Body of pancreas (tissue), 4 donors: Measurements from ENCODE around the gene HSPA1A. TPM values are rescaled to one million over a fixed set of nuclear protein-coding genes. Genes with fewer than 3 reads are reported as not detected.
"Not testable (repeated sequence)": the region's sequence is repeated elsewhere in the genome, so short reads cannot be mapped to it uniquely, and the experiment has no call there.

Experiments
- ATAC-seq: fragments of 150-250 bp; one replicate; pipeline ENCODE4 v1.9.1; 2016
- DNase-seq, 4 donors: peaks; one replicate each; pipeline ENCODE4 v3.0.0-alpha.2; 2019
- H3K27ac ChIP-seq, 4 donors: fragments of 200-600 bp; sonication (generic); 1 replicate in 3 of 4; 2 replicates in 1 of 4; pipeline versions ENCODE4 v1.5.1 to v1.6.1; 2016 to 2019; ENCODE audit warnings: mild to moderate bottlenecking in 1 of 4, mixed read lengths in 1 of 4, moderate library complexity in 1 of 4
- H3K27me3 ChIP-seq, 2 donors: fragments of 200-600 bp; sonication (generic); one replicate each; pipeline ENCODE4 v1.6.0; 2016; ENCODE audit warnings: mild to moderate bottlenecking in 1 of 2
- H3K36me3 ChIP-seq, 2 donors: fragments of 200-600 bp; sonication (generic); replicated peaks in 1 of 2; 2 replicates each; pipeline ENCODE4 v1.5.1; 2016; ENCODE audit warnings: low read depth in 2 of 2; ENCODE audit not compliant: insufficient read depth in 1 of 2
- H3K4me1 ChIP-seq: fragments of 200-600 bp; sonication (generic); one replicate; pipeline ENCODE4 v1.6.0; 2016
- H3K4me3 ChIP-seq, 2 donors: fragments of 200-600 bp; sonication (generic); 1 replicate in 1 of 2; 2 replicates in 1 of 2; pipeline ENCODE4 v1.5.1; 2016 to 2019
- H3K9me3 ChIP-seq, 3 donors: fragments of 200-600 bp; sonication (generic); 1 replicate in 2 of 3; 2 replicates in 1 of 3; pipeline ENCODE4 v1.5.1; 2016
- CTCF ChIP-seq, 7 experiments: fragments of 450-650 bp in 4 of 7; fragments of 200-600 bp in 3 of 7; sonication (generic) in 3 of 7; IDR thresholded peaks; one replicate each; pipeline ENCODE4 v1.5.1; 2016 to 2019; ENCODE audit warnings: antibody characterized with exemption in 7 of 7
- POLR2A ChIP-seq, 3 donors: fragments of 450-650 bp; IDR thresholded peaks; one replicate each; pipeline ENCODE4 v1.6.1; 2016; ENCODE audit warnings: antibody characterized with exemption in 3 of 3, mild to moderate bottlenecking in 2 of 3
- WGBS, 2 donors: methylation state at CpG; one replicate each; pipeline ENCODE4 v1.1.5; 2017; 5-methylcytosine and 5-hydroxymethylcytosine counted together
- intact Hi-C: fragments of 100-400 bp; cut with DNase I; formaldehyde crosslinking; loops from one replicate; pipeline ENCODE4 v1.15.1; 2023
- total RNA-seq, 2 donors: library from RNA; depleted of rRNA; stranded (reverse); fragments of >200 nt; gene quantifications; one replicate each; pipeline ENCODE4 v1.1.0, GENCODE V29; 2016

Gene HSPA1A
- total RNA-seq, 2 donors from 2014 or later, result 70.9 to 92.1 TPM

- no peaks in the 10 kb centered on the region for H3K27me3 ChIP-seq
- H3K36me3 ChIP-seq, result peaks cover 12 to 15% of the 10 kb centered on the region in 2 donors
- ATAC-seq (no peak), DNase-seq (no peak)
- intact Hi-C loops, result no loop called here
- WGBS, 2 donors, result 25 to 57% methylated on average over 1 of the region's 1 CpG
- H3K9me3 ChIP-seq, result no peaks in the 10 kb centered on the region
- no peak overlapping the region for H3K4me3 ChIP-seq
- H3K4me1 ChIP-seq, result peaks cover 45% of the 10 kb centered on the region
- no peak for TF ChIP-seq CTCF (IDR thresholded peaks at IDR 0.05)
- no peak for TF ChIP-seq POLR2A (IDR thresholded peaks at IDR 0.05)
- H3K27ac ChIP-seq, result peak overlapping the region in 2 of 4 donors; percentile 80 to 95
Measured at GRCh38 chr6:31837369-31838113, 22.2 kb downstream of the HSPA1A start.

GRCh38 chr6:31838114-31838553, 22.8 kb downstream of the HSPA1A start:
- H3K4me3 ChIP-seq, H3K27me3 ChIP-seq, H3K27ac ChIP-seq, intact Hi-C loops, ATAC-seq, H3K9me3 ChIP-seq, DNase-seq: not testable (repeated sequence)
- 83 to 89% methylated on average over 9 of the region's 9 CpGs for WGBS, 2 donors
- peaks cover 12 to 15% of the 10 kb centered on the region in 2 donors for H3K36me3 ChIP-seq
- peaks cover 45% of the 10 kb centered on the region for H3K4me1 ChIP-seq

- Histone ChIP-seq H3K27ac (no peak overlapping the region), H3K9me3 (no peaks in the 10 kb centered on the region), H3K27me3 (no peaks in the 10 kb centered on the region), H3K4me1 (peaks cover 40% of the 10 kb centered on the region), H3K36me3 (peaks cover 12 to 15% of the 10 kb centered on the region in 2 donors), H3K4me3 (no peak overlapping the region)
- DNase-seq, result no peak
- no peak for ATAC-seq
- TF ChIP-seq CTCF (IDR thresholded peaks at IDR 0.05) (no peak), POLR2A (IDR thresholded peaks at IDR 0.05) (no peak)
- 91 to 100% methylated on average over 3 of the region's 3 CpGs for WGBS, 2 donors
- intact Hi-C loops, result no loop called here
Measured at GRCh38 chr6:31838968-31839367, 23.6 kb downstream of the HSPA1A start.

GRCh38 chr6:31839779-31840126, 24.4 kb downstream of the HSPA1A start:
- H3K9me3 ChIP-seq, H3K27me3 ChIP-seq, H3K27ac ChIP-seq, H3K4me3 ChIP-seq, DNase-seq, intact Hi-C loops, ATAC-seq: not testable (repeated sequence)
- Histone ChIP-seq H3K4me1 (peaks cover 37% of the 10 kb centered on the region), H3K36me3 (peaks cover 12 to 15% of the 10 kb centered on the region in 2 donors)
- WGBS, 2 donors, result 82 to 84% methylated on average over 8 of the region's 8 CpGs

GRCh38 chr6:31842053-31842452, 26.7 kb downstream of the HSPA1A start:
- 92 to 96% methylated on average over 9 of the region's 9 CpGs for WGBS, 2 donors
- Histone ChIP-seq H3K9me3 (no peaks in the 10 kb centered on the region), H3K4me1 (peaks cover 22% of the 10 kb centered on the region), H3K27ac (no peak overlapping the region), H3K36me3 (peaks cover 12 to 15% of the 10 kb centered on the region in 2 donors), H3K27me3 (no peaks in the 10 kb centered on the region), H3K4me3 (no peak overlapping the region)
- ATAC-seq (no peak), DNase-seq (no peak)
- intact Hi-C loops, result no loop called here
- TF ChIP-seq CTCF (IDR thresholded peaks at IDR 0.05), result no peak
- no peak for TF ChIP-seq POLR2A (IDR thresholded peaks at IDR 0.05)

GRCh38 chr6:31844507-31844906, 29.2 kb downstream of the HSPA1A start:
- Histone ChIP-seq H3K4me3 (no peak overlapping the region), H3K9me3 (no peaks in the 10 kb centered on the region), H3K36me3 (peaks cover 6 to 8% of the 10 kb centered on the region in 2 donors), H3K27ac (no peak overlapping the region), H3K4me1 (no peaks in the 10 kb centered on the region), H3K27me3 (no peaks in the 10 kb centered on the region)
- 84 to 100% methylated on average over 3 of the region's 3 CpGs for WGBS, 2 donors
- DNase-seq, result no peak
- intact Hi-C loops, result no loop called here
- no peak for ATAC-seq
- TF ChIP-seq POLR2A (IDR thresholded peaks at IDR 0.05), result no peak
- no peak for TF ChIP-seq CTCF (IDR thresholded peaks at IDR 0.05)
